WTC11 (cell line): ENCODE data around the gene PHF21B. TPM values are rescaled to one million over a fixed set of nuclear protein-coding genes. Genes with fewer than 3 reads are reported as not detected.

ENCODE experiments used
- ATAC-seq: fragments of 200-7000 bp; cut with Tn5 transposase; 2 replicates; pipeline ENCODE4 v1.10.0; 2021; ENCODE audit warnings: mild to moderate bottlenecking, moderate library complexity
- CTCF ChIA-PET: fragments of 300-600 bp; sonication (Branson Sonifier 250); formaldehyde crosslinking; loops from one replicate; lab custom pipeline; 2021; ENCODE audit warnings: antibody characterized with exemption; lab: Charles Lee
- POLR2A ChIA-PET: fragments of 350-600 bp; sonication (Branson Sonifier 250); formaldehyde crosslinking; loops from one replicate; lab custom pipeline; 2021; ENCODE audit warnings: antibody characterized with exemption; lab: Charles Lee
- DNase-seq: peaks from one replicate; pipeline ENCODE4 v3.0.0; 2021; ENCODE audit warnings: low spot score
- H3K27ac Mint-ChIP-seq: 2 replicates; pipeline ENCODE4 v1.8.0; 2021; ENCODE audit warnings: mixed read lengths
- H3K27me3 Mint-ChIP-seq: 2 replicates; pipeline ENCODE4 v1.8.0; 2021; ENCODE audit warnings: low read depth, mild to moderate bottlenecking, moderate library complexity, mixed read lengths
- H3K36me3 Mint-ChIP-seq: 2 replicates; pipeline ENCODE4 v1.8.0; 2021; ENCODE audit warnings: mixed read lengths
- H3K4me1 Mint-ChIP-seq: 2 replicates; pipeline ENCODE4 v1.8.0; 2022; ENCODE audit warnings: mixed read lengths
- H3K4me3 Mint-ChIP-seq: 2 replicates; pipeline ENCODE4 v1.8.0; 2021; ENCODE audit warnings: mild to moderate bottlenecking, moderate library complexity, mixed read lengths
- H3K9me3 Mint-ChIP-seq: 2 replicates; pipeline ENCODE4 v1.8.0; 2021; ENCODE audit warnings: mixed read lengths
- E2F4 ChIP-seq: sonication (generic); formaldehyde crosslinking; IDR thresholded peaks from 2 replicates; pipeline ENCODE4 v1.8.1; 2022; ENCODE audit warnings: low read depth, mild to moderate bottlenecking, moderate library complexity, missing genetic modification reagents, borderline replicate concordance
- IRF1 ChIP-seq: sonication (generic); formaldehyde crosslinking; IDR thresholded peaks from 2 replicates; pipeline ENCODE4 v1.8.0; 2023; ENCODE audit warnings: missing genetic modification reagents
- KAT7 ChIP-seq: sonication (generic); formaldehyde crosslinking; IDR thresholded peaks from 2 replicates; pipeline ENCODE4 v1.8.1; 2023; ENCODE audit warnings: missing genetic modification reagents, mild to moderate bottlenecking, borderline replicate concordance
- MLX ChIP-seq: sonication (generic); formaldehyde crosslinking; IDR thresholded peaks from 2 replicates; pipeline ENCODE4 v1.8.1; 2023; ENCODE audit warnings: mild to moderate bottlenecking, missing genetic modification reagents, moderate library complexity
- MYBL2 ChIP-seq: sonication (generic); formaldehyde crosslinking; IDR thresholded peaks from 2 replicates; pipeline ENCODE4 v1.8.1; 2023; ENCODE audit warnings: mild to moderate bottlenecking, moderate library complexity, missing genetic modification reagents
- NFATC4 ChIP-seq: fragments of 250-450 bp; sonication (Bioruptor Pico); IDR thresholded peaks from 2 replicates; pipeline ENCODE4 v1.9.0; 2021; ENCODE audit warnings: mild to moderate bottlenecking
- NR1H2 ChIP-seq: sonication (generic); formaldehyde crosslinking; IDR thresholded peaks from 2 replicates; pipeline ENCODE4 v1.9.0; 2021; ENCODE audit warnings: mild to moderate bottlenecking, moderate library complexity, missing genetic modification reagents
- PRRX2 ChIP-seq: fragments of 250-450 bp; sonication (Bioruptor Pico); IDR thresholded peaks from 2 replicates; pipeline ENCODE4 v1.8.0; 2021; ENCODE audit warnings: mild to moderate bottlenecking
- RORB ChIP-seq: fragments of 250-450 bp; sonication (Bioruptor Pico); IDR thresholded peaks from 2 replicates; pipeline ENCODE4 v1.9.0; 2021; ENCODE audit warnings: mild to moderate bottlenecking
- SP1 ChIP-seq: sonication (generic); formaldehyde crosslinking; conservative IDR thresholded peaks from 2 replicates; pipeline ENCODE4 v1.8.1; 2022; ENCODE audit warnings: missing genetic modification reagents
- STAT6 ChIP-seq: sonication (generic); formaldehyde crosslinking; conservative IDR thresholded peaks from 2 replicates; pipeline ENCODE4 v1.8.1; 2023; ENCODE audit warnings: mild to moderate bottlenecking, low read depth, missing genetic modification reagents, moderate library complexity
- TEAD1 ChIP-seq: sonication (generic); formaldehyde crosslinking; IDR thresholded peaks from 2 replicates; pipeline ENCODE4 v1.8.0; 2022; ENCODE audit warnings: mild to moderate bottlenecking, missing genetic modification reagents
- TP53 ChIP-seq: sonication (generic); formaldehyde crosslinking; IDR thresholded peaks from 2 replicates; pipeline ENCODE4 v1.8.1; 2023; ENCODE audit warnings: mild to moderate bottlenecking, missing genetic modification reagents
- USF2 ChIP-seq: sonication (generic); formaldehyde crosslinking; IDR thresholded peaks from 2 replicates; pipeline ENCODE4 v1.8.1; 2023; ENCODE audit warnings: mild to moderate bottlenecking, missing genetic modification reagents, moderate library complexity
- ZNF138 ChIP-seq: sonication (generic); formaldehyde crosslinking; conservative IDR thresholded peaks from 2 replicates; pipeline ENCODE4 v1.8.1; 2022; ENCODE audit warnings: mild to moderate bottlenecking, moderate library complexity, missing genetic modification reagents
- ZNF512 ChIP-seq: sonication (generic); formaldehyde crosslinking; IDR thresholded peaks from 2 replicates; pipeline ENCODE4 v1.8.1; 2022; ENCODE audit warnings: missing genetic modification reagents, borderline replicate concordance
- total RNA-seq: library from RNA; stranded (reverse); gene quantifications from 3 replicates; pipeline ENCODE4 v1.2.3, GENCODE V29; 2021
- TF ChIP-seq, protein P1 (sequence below): sonication (generic); formaldehyde crosslinking; IDR thresholded peaks from 2 replicates; pipeline ENCODE4 v1.8.1; 2023; ENCODE audit warnings: mild to moderate bottlenecking, moderate library complexity, missing genetic modification reagents
- TF ChIP-seq, protein P2 (sequence below): sonication (generic); formaldehyde crosslinking; IDR thresholded peaks from 2 replicates; pipeline ENCODE4 v1.8.0; 2023; ENCODE audit warnings: mild to moderate bottlenecking, missing genetic modification reagents

The PHF21B gene
- total RNA-seq, 1 experiment from 2014 or later: 107 TPM

DNA sequence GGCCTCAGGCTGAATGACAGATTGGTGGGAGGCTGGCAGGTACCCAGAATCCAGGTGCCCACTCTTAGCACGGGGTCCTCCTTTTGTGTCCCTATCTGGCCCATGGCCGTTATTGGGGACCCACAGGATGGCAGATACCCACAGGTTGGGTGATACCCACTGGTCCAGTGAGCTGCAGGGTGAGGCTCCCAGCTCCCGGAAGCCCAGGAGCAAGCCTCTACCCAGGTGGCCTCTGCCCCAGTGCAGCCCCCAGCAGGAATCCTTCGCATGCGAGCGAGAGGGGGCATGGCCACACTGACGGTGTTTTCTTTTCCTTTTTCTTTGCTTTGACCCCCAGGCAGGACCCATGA is 116.1 kb downstream of the PHF21B start:
- H3K4me3 Mint-ChIP-seq: no peak overlapping the region
- H3K27ac Mint-ChIP-seq: no peak overlapping the region
- ChIA-PET CTCF (no interaction called here), POLR2A (no interaction called here)
- H3K36me3 Mint-ChIP-seq: peaks cover 46% of the 10 kb centered on the region
- no peaks in the 10 kb centered on the region for H3K27me3 Mint-ChIP-seq
- no peak for ATAC-seq
- peaks cover 10% of the 10 kb centered on the region for H3K4me1 Mint-ChIP-seq
- DNase-seq: no peak
- TF ChIP-seq MLX: no peak
- TF ChIP-seq, protein P1, sequence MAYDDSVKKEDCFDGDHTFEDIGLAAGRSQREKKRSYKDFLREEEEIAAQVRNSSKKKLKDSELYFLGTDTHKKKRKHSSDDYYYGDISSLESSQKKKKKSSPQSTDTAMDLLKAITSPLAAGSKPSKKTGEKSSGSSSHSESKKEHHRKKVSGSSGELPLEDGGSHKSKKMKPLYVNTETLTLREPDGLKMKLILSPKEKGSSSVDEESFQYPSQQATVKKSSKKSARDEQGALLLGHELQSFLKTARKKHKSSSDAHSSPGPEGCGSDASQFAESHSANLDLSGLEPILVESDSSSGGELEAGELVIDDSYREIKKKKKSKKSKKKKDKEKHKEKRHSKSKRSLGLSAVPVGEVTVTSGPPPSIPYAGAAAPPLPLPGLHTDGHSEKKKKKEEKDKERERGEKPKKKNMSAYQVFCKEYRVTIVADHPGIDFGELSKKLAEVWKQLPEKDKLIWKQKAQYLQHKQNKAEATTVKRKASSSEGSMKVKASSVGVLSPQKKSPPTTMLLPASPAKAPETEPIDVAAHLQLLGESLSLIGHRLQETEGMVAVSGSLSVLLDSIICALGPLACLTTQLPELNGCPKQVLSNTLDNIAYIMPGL (CRISPR knock-in tag): no peak
- no peak for TF ChIP-seq IRF1 (CRISPR knock-in tag)
- no peak for TF ChIP-seq ZNF512 (CRISPR knock-in tag)
- no peak for TF ChIP-seq STAT6 (CRISPR knock-in tag)
- no peak for TF ChIP-seq E2F4 (CRISPR knock-in tag)
- no peak for TF ChIP-seq SP1 (CRISPR knock-in tag)
- TF ChIP-seq ZNF138 (CRISPR knock-in tag): no peak
- no peak for TF ChIP-seq KAT7
- TF ChIP-seq USF2 (CRISPR knock-in tag): no peak
- no peak for TF ChIP-seq RORB (CRISPR knock-in tag)
- TF ChIP-seq PRRX2: no peak
- no peak for TF ChIP-seq TP53 (CRISPR knock-in tag)
- no peak for TF ChIP-seq NR1H2
- H3K9me3 Mint-ChIP-seq: no peaks in the 10 kb centered on the region

DNA sequence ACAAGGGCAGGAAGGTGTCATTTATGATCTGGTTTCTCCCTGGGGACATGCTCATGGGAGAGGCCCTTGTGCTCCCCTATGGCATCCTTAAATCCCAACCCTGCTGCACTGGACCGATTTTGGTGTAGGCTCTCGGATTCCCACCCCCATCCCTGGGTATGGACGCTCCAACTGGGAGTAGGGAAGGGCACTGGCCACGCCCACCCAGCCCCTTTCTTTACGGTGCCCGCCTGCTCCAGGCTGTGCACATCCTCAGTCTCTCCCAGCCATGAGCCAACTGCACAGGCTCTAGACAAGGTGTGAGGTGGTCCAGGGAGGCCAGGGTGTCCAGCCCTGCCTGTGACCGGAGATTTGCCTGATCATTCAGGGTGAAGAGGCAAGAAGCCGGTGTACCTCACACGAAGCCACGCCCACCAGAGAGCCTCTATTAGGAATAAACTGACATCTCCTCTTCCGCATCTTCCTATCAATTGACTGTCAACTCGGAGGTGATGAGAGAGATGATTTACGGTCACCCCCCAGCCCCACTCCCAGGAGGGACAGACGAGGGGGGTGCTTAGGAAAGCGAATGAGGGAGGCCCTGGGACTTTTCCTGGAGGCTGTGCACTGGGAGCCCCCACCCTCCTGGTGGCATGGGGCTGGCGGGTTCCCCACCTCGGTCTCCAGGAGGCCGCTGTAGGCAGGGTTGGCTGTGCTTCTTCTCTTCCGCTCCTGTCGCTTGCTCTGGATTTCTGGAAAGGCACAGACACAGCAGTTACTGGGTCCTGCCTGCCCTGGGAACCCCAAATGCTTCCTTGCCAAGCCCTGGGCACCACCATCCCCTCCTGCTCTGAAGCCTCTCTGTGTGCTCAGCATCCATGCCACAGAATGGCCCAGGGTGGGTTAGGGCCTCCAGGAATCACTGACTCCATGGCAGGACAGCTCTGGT is 116.7 kb downstream of the PHF21B start:
- no peaks in the 10 kb centered on the region for H3K9me3 Mint-ChIP-seq
- H3K4me3 Mint-ChIP-seq: no peak overlapping the region
- H3K27me3 Mint-ChIP-seq: no peaks in the 10 kb centered on the region
- H3K36me3 Mint-ChIP-seq: peaks cover 49% of the 10 kb centered on the region
- H3K27ac Mint-ChIP-seq: no peak overlapping the region
- DNase-seq: no peak
- CTCF ChIA-PET: no interaction called here
- POLR2A ChIA-PET: no interaction called here
- no peak for ATAC-seq
- H3K4me1 Mint-ChIP-seq: peaks cover 16% of the 10 kb centered on the region
- no peak for TF ChIP-seq IRF1 (CRISPR knock-in tag)
- TF ChIP-seq MYBL2 (CRISPR knock-in tag): no peak
- no peak for TF ChIP-seq NFATC4 (CRISPR knock-in tag)
- TF ChIP-seq TEAD1 (CRISPR knock-in tag): no peak
- TF ChIP-seq E2F4 (CRISPR knock-in tag): no peak
- TF ChIP-seq, protein P2, sequence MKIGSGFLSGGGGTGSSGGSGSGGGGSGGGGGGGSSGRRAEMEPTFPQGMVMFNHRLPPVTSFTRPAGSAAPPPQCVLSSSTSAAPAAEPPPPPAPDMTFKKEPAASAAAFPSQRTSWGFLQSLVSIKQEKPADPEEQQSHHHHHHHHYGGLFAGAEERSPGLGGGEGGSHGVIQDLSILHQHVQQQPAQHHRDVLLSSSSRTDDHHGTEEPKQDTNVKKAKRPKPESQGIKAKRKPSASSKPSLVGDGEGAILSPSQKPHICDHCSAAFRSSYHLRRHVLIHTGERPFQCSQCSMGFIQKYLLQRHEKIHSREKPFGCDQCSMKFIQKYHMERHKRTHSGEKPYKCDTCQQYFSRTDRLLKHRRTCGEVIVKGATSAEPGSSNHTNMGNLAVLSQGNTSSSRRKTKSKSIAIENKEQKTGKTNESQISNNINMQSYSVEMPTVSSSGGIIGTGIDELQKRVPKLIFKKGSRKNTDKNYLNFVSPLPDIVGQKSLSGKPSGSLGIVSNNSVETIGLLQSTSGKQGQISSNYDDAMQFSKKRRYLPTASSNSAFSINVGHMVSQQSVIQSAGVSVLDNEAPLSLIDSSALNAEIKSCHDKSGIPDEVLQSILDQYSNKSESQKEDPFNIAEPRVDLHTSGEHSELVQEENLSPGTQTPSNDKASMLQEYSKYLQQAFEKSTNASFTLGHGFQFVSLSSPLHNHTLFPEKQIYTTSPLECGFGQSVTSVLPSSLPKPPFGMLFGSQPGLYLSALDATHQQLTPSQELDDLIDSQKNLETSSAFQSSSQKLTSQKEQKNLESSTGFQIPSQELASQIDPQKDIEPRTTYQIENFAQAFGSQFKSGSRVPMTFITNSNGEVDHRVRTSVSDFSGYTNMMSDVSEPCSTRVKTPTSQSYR (CRISPR knock-in tag): no peak
- no peak for TF ChIP-seq NR1H2
